Stimulated activated CD4-positive, alpha-beta T cell treated with anti-CD3 and anti-CD28 coated beads, TNF-alpha, amount 100 ng/mL, for 24 hours (primary cell): Measurements from ENCODE around the gene GATA5.

Experiments
- DNase-seq, 3 experiments: peaks; one replicate each; pipeline ENCODE4 v3.0.0-alpha.2; 2020; ENCODE audit warnings: low read depth in 3 of 3

The GATA5 gene

DNA sequence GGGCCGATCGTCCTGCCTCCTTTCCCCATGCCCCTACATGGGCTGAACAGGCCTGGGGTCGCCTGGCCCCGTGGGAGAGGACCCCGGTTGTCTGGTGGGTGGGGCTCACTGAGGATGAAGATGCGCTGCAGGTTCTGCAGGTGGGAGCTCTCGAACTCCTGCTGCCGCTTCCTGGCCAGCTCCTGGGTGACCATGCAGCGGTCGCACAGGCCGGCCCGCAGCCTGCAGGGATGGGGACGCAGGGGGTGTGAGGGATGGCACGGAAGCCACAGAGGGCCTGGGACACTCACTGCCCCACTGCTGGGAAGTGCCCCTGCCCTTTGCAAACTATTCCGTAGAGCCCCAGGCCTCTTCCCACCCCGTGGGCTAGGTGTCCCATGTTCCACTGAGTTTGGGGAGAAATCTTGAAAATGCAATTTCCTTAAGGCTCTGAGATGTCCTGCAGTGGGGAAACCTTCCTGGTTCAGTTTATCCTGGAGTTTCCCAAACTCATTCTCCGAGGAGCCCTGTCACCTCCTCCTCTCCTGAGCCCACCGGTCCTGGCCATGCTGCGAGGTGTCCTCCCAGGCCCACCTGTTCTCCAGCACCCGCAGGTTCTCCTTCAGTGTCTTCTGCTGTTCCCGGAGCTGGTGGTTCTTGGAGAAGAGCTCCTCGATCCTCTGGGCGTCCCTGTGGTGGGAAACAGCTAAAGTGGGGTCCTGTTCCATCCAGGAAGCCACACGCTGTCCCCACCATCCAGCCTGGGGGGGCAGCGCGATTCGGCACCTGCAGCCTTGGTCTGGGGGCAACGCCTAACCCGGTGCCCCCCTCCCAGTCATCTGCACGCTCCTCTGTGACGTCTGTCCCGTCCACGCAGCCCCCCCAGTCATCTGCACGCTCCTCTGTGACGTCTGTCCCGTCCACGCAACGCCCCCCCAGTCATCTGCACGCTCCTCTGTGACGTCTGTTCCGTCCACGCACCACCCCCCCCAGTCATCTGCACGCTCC, 58.9 kb downstream of the GATA5 start:
- no peak for DNase-seq

DNA sequence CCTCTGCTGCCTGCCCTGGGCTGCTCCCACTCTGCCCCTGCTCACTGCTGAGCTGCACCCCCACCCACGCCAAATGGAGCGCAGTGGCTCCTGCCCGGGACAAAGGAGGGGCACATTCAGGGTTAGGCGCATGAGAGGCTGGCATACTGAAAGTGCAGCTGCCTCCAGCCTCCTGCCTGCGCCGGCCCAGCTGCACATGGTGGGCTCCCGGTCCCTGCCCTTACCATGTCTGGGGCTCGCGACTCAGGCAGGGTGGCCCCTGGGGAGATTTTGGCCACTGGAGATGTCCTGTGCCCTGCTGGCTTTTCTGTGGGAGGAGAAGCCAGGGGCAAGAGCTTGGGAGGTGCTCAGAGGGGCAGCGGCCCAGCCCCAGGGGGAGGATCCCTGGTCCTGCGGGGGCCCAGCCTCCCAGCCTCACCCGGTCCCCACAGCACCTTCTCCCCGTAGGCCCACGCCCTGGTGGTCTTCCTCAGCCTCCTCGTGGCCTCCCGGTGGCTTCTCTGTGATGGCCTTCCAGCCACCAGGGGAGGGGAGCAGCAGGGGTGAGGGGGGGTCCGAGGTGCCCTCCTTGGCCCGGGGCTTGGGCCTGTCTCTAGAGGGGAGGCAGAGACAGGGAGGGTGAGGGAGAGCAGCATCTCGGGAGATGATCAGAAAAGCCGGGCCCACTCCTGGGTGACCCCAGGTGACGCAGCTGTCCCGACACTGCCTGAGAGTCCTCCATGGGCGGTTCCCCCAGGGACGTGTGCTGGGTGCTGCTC, 60.3 kb downstream of the GATA5 start:
- no peak for DNase-seq

DNA sequence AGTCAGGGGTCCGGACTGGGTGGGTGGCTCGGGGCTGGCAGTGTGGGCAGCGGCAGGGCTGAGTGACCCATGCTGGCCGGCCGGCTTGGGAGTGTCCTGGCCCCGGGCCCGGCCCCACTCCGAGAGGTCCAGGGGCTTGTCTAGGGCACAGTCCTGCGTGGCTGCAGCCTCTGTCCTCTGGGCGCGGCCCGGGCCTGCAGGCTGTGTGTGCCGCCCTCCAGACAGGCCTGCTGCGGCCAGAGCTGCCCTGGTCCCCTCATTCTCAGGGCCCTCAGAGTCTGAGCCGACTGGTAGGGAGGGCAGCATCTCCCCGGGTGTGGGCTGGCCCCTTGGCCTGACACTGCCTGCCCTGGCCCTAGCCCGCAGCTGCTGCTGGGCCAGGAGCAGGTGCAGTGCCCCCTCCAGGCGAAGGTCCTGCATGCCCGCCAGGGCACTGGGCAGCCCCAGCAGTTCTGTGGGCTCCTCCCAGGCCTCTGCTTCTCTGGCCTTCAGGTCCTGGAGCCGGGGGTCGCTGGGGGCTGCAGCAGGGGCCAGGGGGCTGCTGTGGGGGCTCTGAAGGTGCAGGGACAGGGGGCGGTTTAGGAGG, 61.8 kb downstream of the GATA5 start:
- DNase-seq, result no peak
